ENCODE results near the gene PCSK5. TPM values are rescaled to one million over a fixed set of nuclear protein-coding genes. Genes with fewer than 3 reads are reported as not detected.

The PCSK5 gene
- polyA plus RNA-seq, 1 donor (not counting 4 experiments of a cell fraction or from before 2014, with no cell fraction given): 1.9 TPM

- no peaks in the 10 kb centered on the region for H3K36me3 ChIP-seq (ENCODE audit: control insufficient read depth in 2 of 2, extremely low read depth in 1 of 2, insufficient read depth in 2 of 2, low read length in 2 of 2)
- no peak overlapping the region for H2AFZ ChIP-seq (ENCODE audit: control insufficient read depth, low read length)
- no peaks in the 10 kb centered on the region for H4K20me1 ChIP-seq (ENCODE audit: control insufficient read depth, extremely low read depth, insufficient read depth, low read length)
- no peaks in the 10 kb centered on the region for H3K4me1 ChIP-seq (ENCODE audit: control insufficient read depth, extremely low read depth, insufficient read depth, low read length)
- no peak for TF ChIP-seq EZH2 (IDR thresholded peaks at IDR 0.05; ENCODE audit: low read length)
- no peak for TF ChIP-seq CTCF (optimal IDR thresholded peaks at IDR 0.05 in 1 of 3, IDR thresholded peaks at IDR 0.05 in 1 of 3, conservative IDR thresholded peaks at IDR 0.05 in 1 of 3; ENCODE audit: extremely low read depth in 1 of 3, insufficient read depth in 2 of 3, low read length in 3 of 3)
- no peak overlapping the region for H3K27ac ChIP-seq (ENCODE audit: control insufficient read depth, insufficient read depth, low read length)
- H3K9ac ChIP-seq (ENCODE audit: control insufficient read depth, extremely low read depth, insufficient read depth, low read length): no peak overlapping the region
- no peaks in the 10 kb centered on the region for H3K9me3 ChIP-seq (ENCODE audit: control insufficient read depth, low read depth, low read length)
- H3K9me1 ChIP-seq (ENCODE audit: control insufficient read depth, extremely low read depth, insufficient read depth, low read length): no peaks in the 10 kb centered on the region
- H3K79me2 ChIP-seq (ENCODE audit: control insufficient read depth, insufficient read depth, low read length): no peaks in the 10 kb centered on the region
- no peak overlapping the region for H3K4me3 ChIP-seq (ENCODE audit: control insufficient read depth in 2 of 3, extremely low read depth in 1 of 3, insufficient read depth in 2 of 3, low read depth in 1 of 3, low read length in 3 of 3)
- DNase-seq (ENCODE audit: low read depth, low spot score) (no peak), FAIRE-seq (no peak)
- dilution Hi-C loops (cut with MboI; ENCODE audit: extremely low pct_ligation_motif_present, low sequenced_read_pairs): no loop called here
- H3K4me2 ChIP-seq (ENCODE audit: control insufficient read depth, extremely low read depth, insufficient read depth, low read depth, low read length): no peak overlapping the region
- no peaks in the 10 kb centered on the region for H3K27me3 ChIP-seq (ENCODE audit: control insufficient read depth, extremely low read depth, insufficient read depth, low read length)
These were observed 271.7 kb downstream of the PCSK5 start for GRCh38 chr9:76162086-76162730.

- Histone ChIP-seq H3K36me3 (ENCODE audit: control insufficient read depth in 2 of 2, extremely low read depth in 1 of 2, insufficient read depth in 2 of 2, low read length in 2 of 2) (no peaks in the 10 kb centered on the region), H2AFZ (ENCODE audit: control insufficient read depth, low read length) (no peak overlapping the region), H3K9ac (ENCODE audit: control insufficient read depth, extremely low read depth, insufficient read depth, low read length) (no peak overlapping the region), H3K4me1 (ENCODE audit: control insufficient read depth, extremely low read depth, insufficient read depth, low read length) (no peaks in the 10 kb centered on the region), H3K27me3 (ENCODE audit: control insufficient read depth, extremely low read depth, insufficient read depth, low read length) (no peaks in the 10 kb centered on the region), H3K9me1 (ENCODE audit: control insufficient read depth, extremely low read depth, insufficient read depth, low read length) (no peaks in the 10 kb centered on the region), H3K27ac (ENCODE audit: control insufficient read depth, insufficient read depth, low read length) (no peak overlapping the region), H3K79me2 (ENCODE audit: control insufficient read depth, insufficient read depth, low read length) (no peaks in the 10 kb centered on the region), H3K4me3 (ENCODE audit: control insufficient read depth in 2 of 3, extremely low read depth in 1 of 3, insufficient read depth in 2 of 3, low read depth in 1 of 3, low read length in 3 of 3) (no peak overlapping the region), H3K4me2 (ENCODE audit: control insufficient read depth, extremely low read depth, insufficient read depth, low read depth, low read length) (no peak overlapping the region), H4K20me1 (ENCODE audit: control insufficient read depth, extremely low read depth, insufficient read depth, low read length) (no peaks in the 10 kb centered on the region), H3K9me3 (ENCODE audit: control insufficient read depth, low read depth, low read length) (no peaks in the 10 kb centered on the region)
- FAIRE-seq (no peak), DNase-seq (ENCODE audit: low read depth, low spot score) (no peak)
- TF ChIP-seq EZH2 (IDR thresholded peaks at IDR 0.05; ENCODE audit: low read length) (no peak), CTCF (optimal IDR thresholded peaks at IDR 0.05 in 1 of 3, IDR thresholded peaks at IDR 0.05 in 1 of 3, conservative IDR thresholded peaks at IDR 0.05 in 1 of 3; ENCODE audit: extremely low read depth in 1 of 3, insufficient read depth in 2 of 3, low read length in 3 of 3) (no peak)
- dilution Hi-C loops (cut with MboI; ENCODE audit: extremely low pct_ligation_motif_present, low sequenced_read_pairs): no loop called here
These were observed 272.5 kb downstream of the PCSK5 start for GRCh38 chr9:76162751-76163500.
